MM.1S (cell line): Measurements from ENCODE around the gene MORN4.

Experiments
- EZH2phosphoT487 ChIP-seq: fragments of 300-600 bp; sonication (generic); IDR thresholded peaks from 2 replicates; pipeline ENCODE4 v1.6.1; 2018; ENCODE audit warnings: antibody characterized with exemption, low read length
- TF ChIP-seq, protein P1 (sequence below): fragments of 300-600 bp; sonication (generic); IDR thresholded peaks from 2 replicates; pipeline ENCODE4 v1.5.1; 2016; ENCODE audit warnings: antibody characterized with exemption, low read length, mixed read lengths

DNA sequence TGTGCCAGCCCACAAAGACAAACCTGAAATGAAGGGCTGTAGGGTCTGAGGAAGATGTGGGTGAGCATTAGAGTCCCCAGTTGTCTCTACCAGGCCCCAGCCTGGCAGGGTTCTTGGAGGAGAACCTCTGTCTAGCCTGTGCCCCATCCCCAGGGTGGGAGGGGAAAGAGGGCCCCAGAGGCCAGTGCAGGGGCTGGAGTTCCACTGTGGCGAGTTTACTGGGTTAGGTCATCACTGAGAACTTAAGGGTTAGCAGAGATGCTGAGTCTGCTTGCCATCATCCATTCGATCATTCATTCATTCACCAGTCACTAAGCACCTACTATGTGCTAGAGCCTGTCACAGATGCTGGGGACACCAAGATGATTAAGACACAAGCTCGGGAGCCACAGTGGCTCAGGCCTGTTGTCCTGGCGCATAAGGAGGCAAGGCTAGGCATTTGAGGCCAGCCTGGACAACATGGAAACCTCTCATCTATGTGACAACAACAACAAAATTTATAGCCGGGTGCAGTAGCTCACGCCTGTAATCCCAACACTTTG is 58.1 kb downstream of the MORN4 start:
- TF ChIP-seq, protein P1, sequence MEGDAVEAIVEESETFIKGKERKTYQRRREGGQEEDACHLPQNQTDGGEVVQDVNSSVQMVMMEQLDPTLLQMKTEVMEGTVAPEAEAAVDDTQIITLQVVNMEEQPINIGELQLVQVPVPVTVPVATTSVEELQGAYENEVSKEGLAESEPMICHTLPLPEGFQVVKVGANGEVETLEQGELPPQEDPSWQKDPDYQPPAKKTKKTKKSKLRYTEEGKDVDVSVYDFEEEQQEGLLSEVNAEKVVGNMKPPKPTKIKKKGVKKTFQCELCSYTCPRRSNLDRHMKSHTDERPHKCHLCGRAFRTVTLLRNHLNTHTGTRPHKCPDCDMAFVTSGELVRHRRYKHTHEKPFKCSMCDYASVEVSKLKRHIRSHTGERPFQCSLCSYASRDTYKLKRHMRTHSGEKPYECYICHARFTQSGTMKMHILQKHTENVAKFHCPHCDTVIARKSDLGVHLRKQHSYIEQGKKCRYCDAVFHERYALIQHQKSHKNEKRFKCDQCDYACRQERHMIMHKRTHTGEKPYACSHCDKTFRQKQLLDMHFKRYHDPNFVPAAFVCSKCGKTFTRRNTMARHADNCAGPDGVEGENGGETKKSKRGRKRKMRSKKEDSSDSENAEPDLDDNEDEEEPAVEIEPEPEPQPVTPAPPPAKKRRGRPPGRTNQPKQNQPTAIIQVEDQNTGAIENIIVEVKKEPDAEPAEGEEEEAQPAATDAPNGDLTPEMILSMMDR: no peak
- no peak for TF ChIP-seq EZH2phosphoT487
